HG03521 (cell line): ENCODE data around the gene WARS2.

Experiments
- ATAC-seq: cut with Tn5 transposase; IDR thresholded peaks from one replicate; pipeline ENCODE4 v1.9.1; 2021; ENCODE audit warnings: mild to moderate bottlenecking, moderate library complexity; ENCODE audit not compliant: unreplicated experiment

The WARS2 gene

DNA sequence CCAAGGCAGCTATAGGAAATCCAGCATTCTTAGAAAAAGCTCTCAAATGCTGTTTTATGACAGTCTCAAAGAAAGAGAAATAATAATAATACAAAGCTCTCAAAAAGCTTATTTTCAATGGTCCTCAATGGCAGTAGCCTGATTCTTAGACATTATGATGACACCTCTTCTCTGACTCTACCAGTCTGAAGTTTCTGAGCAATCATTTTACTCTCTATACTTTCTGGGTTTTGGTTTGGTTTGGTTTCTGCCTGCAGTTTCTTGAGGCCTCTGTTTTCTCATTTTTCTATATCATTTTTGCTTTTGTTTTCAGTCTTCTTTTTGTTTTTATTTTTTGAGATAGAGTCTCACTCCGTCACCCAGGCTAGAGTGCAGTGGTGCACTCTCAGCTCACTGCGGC, 102.1 kb downstream of the WARS2 start:
- ATAC-seq = no peak

DNA sequence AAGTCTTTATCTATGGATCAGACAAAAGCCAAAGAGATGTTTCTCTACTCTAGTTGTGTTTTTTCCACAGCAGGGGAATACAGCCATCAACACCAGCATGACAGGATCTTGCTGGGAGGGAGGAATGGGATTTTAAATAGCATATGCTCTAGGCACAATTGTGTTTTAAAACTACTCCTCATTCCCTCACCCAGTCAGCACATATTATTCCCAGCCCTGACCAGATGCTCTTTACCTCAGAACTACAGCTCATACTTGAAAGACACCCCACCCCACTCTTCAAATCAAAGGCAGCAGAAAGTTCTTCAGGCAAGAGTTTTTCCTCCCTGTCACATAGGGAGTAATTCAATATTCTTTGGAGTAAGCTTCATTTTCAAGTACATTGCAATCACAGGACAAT, 106.1 kb downstream of the WARS2 start:
- ATAC-seq = no peak

GRCh38 chr1:119032986-119033385, 107.5 kb downstream of the WARS2 start:
- no peak for ATAC-seq

DNA sequence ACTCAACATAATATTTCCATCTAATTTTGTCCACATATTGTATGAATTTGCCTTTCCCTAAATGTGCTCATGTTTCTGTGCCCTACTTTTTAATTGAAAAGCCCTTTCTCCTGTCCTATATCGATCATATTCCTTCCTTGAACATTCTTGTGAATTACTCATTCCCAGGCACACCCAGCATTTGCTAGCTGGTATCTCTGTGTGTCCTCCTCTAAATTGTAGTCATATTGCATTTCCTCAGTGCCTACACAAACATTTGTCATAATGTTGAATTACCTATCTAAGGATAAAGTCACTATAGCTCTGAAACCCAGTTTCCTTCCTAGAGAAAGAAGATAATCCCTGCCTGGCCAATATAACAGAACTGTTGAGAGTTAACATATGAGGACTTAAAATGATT, 112.7 kb downstream of the WARS2 start:
- ATAC-seq = no peak

- ATAC-seq = no peak
Measured at GRCh38 chr1:119026956-119027355, 113.5 kb downstream of the WARS2 start.

GRCh38 chr1:119015547-119015946, 124.9 kb downstream of the WARS2 start:
- ATAC-seq = no peak

GRCh38 chr1:119012383-119012782, 128.1 kb downstream of the WARS2 start:
- ATAC-seq = no peak

- ATAC-seq = no peak
Measured at GRCh38 chr1:119011706-119012105, 128.7 kb downstream of the WARS2 start.

DNA sequence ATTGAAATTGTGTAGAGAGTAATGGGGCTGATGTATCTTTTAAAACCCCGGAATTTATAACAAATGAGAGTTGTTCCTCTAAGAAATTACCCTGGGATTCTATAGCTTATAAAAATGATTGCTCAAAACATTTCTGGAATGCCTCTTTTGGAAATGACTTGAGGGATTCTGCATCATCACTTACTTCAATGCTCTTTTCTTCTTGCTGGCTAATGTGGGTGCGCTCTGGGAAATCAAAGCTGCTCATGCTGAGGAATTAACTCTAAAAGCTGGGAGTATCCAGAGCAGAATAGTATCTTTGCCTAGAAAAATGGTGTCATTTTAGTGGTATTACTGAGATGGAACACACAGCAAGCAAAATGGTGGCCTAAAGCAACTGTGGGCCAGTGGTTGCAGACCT, 129.3 kb downstream of the WARS2 start:
- ATAC-seq = no peak

DNA sequence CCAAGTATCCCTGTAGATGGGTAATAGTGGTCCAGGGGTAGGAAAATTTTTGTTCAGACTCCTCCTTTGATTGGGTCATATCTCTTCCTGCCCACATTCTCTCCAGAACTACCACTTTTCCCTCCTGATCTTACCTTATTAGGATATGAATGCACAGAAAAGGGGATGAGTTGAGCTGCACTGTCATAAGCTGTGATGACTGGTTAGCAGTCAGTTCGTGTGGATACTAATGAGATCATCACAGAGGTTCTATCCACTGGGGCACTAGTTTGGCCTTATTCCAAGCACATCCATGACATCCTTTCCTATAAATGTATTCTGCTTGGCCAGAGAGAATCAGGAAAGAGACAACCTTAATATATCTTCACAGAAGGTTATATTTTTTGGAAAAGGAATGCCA, 130.3 kb downstream of the WARS2 start:
- ATAC-seq = no peak

DNA sequence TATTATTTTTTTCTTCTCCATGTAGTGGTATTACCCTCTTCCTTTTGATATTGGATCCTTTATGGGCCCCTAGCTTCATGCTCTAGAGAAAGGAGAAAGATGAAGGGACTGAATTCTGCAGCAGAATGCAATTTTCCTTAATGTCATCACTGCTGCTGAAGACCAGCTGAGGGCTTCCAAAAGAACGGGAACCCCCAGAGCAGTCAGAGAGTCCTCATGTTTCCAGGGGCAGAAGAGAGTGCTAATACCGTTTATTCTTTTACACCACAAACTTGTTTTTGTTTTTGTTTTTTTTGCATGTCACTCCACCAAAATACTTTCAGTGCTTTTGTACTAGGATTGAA, 131.2 kb downstream of the WARS2 start:
- no peak for ATAC-seq

- ATAC-seq = no peak
Measured at GRCh38 chr1:119008483-119009311, 131.8 kb downstream of the WARS2 start.

DNA sequence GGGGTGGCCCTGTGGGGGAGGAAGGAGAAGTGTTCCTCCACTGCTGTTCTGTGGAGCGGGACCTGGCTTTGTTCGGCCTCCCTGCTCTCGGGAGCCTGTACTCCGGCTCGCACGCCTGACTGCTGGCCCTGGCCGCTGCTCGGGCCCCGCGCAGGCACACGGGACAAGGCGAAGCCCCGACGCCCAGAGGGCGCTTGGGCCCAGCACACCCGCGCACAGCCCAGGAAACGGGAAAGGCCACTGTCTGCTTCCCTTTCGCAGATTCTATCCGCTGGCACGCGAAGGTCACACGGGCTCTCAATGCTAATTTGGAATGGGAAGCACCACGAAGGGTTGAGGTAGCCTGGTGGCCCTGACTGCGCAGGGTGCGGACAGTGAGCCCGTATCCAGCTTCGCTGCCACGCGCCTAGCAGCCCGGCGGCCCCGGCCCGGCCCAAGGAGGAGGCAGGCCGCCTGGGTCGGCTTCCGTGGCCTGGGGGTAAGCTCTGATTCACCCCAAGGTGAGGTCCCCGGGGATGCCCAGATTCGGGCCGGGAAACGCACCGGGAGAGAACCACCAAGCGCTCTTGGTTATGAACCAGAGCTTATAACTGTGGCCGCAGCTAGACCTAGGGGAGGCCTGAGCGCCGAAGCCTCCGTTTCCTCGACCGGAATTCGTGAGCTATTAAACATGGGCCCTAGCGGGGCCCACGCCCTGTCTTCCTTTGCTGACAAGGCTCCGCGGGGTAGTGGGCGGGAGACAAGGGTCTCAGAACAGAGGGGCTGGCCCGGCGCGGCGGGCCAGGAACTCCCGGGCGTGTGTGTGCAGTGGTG, 132.6 kb downstream of the WARS2 start:
- ATAC-seq = no peak

DNA sequence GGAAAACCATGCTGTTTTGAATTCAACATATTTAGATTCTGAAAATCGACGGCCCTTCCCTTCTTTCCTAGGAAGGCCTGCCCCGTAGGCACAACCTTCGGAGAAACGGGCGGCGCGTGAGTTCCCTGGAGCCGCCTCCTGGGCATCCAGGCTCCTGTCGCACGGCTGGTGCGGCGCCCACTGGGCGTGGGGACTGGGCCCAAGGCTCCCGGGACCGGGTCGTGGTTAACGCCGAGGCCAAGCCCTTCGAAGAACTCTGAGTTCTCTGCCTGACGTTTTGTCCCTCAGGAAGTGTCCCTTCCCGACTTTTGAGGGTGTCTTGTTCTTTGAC, 133.1 kb downstream of the WARS2 start:
- ATAC-seq = no peak

DNA sequence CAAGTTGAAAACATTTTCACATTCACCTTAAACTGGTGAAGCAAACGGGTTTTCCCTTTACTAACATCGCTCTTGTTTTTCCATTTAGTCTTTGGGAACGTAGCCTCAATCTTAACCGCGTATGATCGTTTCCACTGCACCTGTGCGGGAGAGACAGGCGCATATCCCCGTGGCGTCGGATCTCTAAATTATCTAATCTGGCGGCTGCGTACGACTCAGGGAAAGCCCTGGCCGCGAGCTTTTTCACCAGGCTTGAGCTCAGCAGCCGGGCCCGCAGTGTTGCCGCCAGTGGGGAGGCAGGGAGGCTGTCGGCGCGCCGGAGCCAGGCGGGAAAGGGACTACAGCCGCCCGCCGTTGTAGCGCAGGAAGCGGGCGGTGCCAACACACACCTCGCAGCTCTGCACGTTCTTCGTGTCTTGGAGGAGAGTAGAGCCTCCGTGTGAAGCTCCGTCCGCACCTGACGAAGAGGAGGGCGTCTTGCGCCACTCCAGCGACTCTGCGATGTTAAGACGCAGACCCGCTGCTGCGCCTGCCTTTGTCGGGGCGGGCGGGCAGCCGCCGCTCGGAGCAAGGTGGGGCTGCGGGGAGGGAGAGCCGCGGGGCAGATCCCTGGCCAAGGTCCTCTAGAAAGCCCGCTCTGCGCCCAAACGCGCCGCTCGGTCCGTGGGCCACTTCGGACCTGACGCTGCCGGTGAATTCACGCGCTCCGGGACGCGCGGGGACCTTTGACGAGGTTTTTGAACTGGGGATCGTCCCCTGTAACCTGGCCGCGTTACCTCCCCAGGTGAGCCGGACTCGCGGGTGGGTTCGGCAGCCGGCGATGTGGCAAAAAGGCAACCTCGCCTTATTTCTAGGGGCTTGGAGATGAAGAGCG, 133.8 kb downstream of the WARS2 start:
- ATAC-seq = no peak

GRCh38 chr1:119005724-119006405, 134.6 kb downstream of the WARS2 start:
- ATAC-seq = no peak

- ATAC-seq = no peak
Measured at GRCh38 chr1:119004781-119005180, 135.7 kb downstream of the WARS2 start.

DNA sequence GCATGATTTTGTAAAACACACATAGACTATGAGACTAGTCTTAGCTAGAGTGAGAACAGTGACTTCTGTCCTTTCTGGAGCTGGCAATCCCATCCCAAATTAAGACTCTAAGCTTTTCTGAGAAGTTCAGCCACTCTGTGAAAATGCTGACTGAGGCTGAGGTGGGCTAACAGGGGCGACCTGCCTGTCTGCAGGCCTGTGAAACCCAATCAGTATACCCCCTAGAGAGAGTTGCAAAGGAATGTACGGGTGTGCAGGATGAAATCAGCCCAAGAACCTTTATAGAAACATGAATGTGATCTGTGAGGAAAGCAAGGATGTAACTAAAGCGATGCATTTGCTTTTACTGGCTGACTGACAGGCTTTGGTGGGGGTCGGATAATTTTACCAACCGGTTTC, 136.3 kb downstream of the WARS2 start:
- no peak for ATAC-seq

- ATAC-seq = no peak
Measured at GRCh38 chr1:119003413-119004128, 136.9 kb downstream of the WARS2 start.

- ATAC-seq = no peak
Measured at GRCh38 chr1:119002028-119002686, 138.3 kb downstream of the WARS2 start.
